GM18861 (cell line): Measurements from ENCODE around the gene NCBP2.
A peak's percentile ranks its signal among the peaks of the same experiment; 100 is the strongest.
"Not testable (repeated sequence)": the region's sequence is repeated elsewhere in the genome, so short reads cannot be mapped to it uniquely, and the experiment has no call there.

ENCODE experiments used
- ATAC-seq: cut with Tn5 transposase; IDR thresholded peaks from one replicate; pipeline ENCODE4 v1.9.1; 2021; ENCODE audit not compliant: unreplicated experiment

NCBP2 gene

GRCh38 chr3:196968233-196969133 is 26.2 kb upstream of the NCBP2 start, which contains the start of gene PIGZ:
TSS of gene PIGZ (minus strand) at chr3:196968833. CDS start at chr3:196952031, 16,802 bp downstream.
- peak; percentile 43 for ATAC-seq

DNA sequence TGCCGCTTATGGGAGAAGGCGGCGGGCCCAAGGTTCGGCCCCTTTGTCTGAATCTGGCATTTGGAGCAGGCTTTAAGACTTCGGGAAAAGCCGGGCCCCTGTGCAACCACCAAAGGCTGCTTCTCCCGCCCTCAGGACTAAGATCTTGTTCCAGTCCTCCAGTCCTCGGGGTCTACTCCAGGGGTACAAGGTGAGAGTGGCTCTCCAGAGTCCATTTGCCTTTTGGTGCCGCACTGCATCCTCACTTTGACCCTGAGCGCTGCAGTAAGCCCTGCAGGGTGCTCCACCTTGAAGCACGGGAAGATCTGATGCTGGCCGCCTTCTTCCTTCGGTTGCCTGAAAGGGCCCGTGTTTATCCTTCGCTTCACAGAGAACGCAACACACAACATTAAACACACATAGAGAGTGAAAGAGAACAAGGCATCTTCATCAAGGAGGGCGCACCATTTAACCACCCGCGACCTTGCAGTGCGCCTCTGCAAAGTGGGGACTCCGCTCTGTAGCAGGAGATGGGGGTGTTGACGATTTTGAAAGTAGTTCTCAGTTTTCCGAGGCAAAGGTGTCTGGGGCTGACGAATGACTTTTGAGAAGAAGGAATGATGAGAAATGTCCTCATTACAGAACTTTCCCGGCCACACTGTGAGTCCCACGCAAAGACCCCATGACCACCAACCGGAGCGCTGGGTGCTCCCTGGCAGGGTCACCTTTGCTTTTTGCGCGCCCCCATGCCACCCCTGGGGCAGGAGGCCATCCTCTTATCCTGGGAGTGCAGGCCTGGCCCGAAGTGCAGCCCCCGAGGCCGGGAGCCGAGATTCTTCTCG is 25.3 kb upstream of the NCBP2 start:
- ATAC-seq: no peak

- ATAC-seq: no peak
Measured at GRCh38 chr3:196966526-196967401, 24.4 kb upstream of the NCBP2 start.

DNA sequence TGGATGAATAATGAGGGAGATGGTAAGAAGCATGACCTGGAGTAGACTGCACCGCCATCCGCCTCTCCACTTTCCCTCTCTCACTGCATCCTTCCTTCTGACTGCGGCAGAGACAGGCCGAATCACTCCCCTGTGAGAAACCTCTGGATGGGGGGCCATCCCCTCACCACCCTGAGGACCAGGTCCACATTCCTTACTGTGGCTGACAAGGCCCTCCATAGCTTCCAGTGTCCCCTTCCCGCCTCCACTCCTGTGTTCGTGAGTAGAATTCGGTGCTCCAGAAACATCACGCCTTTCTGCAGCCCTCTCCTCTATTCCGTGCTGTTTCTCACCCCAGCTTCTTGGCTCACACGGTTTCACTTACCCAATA is 23.5 kb upstream of the NCBP2 start:
- no peak for ATAC-seq

DNA sequence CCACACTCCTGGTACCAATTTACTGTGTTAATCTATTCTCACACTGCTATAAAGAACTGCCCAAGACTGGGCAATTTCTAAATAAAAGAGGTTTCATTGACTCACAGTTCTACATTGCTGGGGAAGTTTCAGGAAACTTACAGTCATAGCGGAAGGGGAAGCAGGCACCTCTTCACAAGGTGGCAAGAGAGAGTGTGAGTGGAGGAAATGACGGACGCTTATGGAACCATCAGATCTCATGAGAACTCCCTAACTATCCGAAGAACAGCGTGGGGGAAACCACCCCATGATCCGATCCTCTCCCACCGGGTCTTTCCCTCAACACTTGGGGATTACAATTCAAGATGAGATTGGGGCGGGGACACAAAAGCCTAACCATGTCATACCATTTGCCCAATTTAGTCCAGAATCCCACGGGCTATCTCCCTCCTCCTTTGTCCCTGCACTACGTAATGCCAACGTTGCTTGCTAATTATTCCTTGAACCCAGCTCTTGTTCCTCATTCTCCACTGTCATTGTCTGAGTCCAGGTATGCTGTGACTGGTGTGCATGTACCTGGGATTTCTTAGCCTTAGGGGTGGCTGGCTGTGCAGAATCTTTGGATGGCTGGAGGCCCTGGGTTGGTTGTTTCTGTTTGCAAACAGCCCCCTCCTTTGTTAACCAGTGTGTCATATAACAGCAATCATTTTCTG is 22.9 kb upstream of the NCBP2 start:
- ATAC-seq: no peak

- ATAC-seq: no peak
Measured at GRCh38 chr3:196963631-196963953, 21.3 kb upstream of the NCBP2 start.

- peak; percentile 47 for ATAC-seq
Measured at GRCh38 chr3:196962930-196963630, 20.8 kb upstream of the NCBP2 start.

- ATAC-seq: peak; percentile 32
Measured at GRCh38 chr3:196962108-196962929, 20.0 kb upstream of the NCBP2 start.

GRCh38 chr3:196954832-196955231 is 12.5 kb upstream of the NCBP2 start:
- no peak for ATAC-seq

- ATAC-seq: no peak
Measured at GRCh38 chr3:196951371-196951770, 9.0 kb upstream of the NCBP2 start.

GRCh38 chr3:196949750-196950149 is 7.4 kb upstream of the NCBP2 start:
- ATAC-seq: no peak

GRCh38 chr3:196949285-196949619 is 6.9 kb upstream of the NCBP2 start:
- ATAC-seq: no peak

DNA sequence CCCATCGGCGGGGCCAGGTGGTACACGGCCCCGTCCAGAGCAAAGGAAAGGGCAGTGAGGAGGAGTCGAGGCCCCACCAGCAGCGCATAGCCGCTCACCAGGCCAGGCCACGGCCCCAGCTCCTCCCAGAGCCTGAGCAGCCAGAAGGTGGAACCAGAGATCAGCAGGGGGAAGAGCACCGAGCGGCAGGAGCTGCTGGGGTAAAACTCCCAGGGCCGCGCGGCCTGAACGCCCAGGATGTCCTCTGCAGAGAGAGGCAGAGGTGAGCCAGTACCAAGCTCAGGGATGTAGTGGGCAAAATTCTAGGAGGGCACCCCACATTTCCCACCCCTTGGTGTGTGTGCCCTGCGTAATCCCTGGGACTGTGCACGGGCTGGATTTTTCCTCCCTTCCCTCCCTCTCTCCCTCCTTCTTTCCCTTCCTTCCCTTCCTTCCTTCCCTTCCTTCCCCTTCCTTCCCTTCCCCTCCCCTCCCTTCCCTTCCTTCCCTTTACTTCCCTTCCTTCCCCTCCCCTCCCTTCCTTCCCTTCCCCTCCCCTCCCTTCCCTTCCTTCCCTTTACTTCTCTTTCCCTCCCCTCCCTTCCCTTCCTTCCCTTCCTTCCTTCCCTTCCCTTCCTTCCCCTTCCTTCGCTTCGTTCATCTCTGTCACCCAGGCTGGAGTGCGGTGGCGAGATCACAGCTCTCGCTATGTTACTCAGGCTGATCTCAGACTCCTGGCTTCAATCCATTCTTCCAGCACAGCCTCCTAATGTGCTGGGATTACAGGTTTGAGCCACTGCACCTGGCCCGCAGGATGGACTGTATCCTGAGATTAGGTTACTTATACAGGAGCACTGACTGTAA is 6.3 kb upstream of the NCBP2 start:
- ATAC-seq: no peak

DNA sequence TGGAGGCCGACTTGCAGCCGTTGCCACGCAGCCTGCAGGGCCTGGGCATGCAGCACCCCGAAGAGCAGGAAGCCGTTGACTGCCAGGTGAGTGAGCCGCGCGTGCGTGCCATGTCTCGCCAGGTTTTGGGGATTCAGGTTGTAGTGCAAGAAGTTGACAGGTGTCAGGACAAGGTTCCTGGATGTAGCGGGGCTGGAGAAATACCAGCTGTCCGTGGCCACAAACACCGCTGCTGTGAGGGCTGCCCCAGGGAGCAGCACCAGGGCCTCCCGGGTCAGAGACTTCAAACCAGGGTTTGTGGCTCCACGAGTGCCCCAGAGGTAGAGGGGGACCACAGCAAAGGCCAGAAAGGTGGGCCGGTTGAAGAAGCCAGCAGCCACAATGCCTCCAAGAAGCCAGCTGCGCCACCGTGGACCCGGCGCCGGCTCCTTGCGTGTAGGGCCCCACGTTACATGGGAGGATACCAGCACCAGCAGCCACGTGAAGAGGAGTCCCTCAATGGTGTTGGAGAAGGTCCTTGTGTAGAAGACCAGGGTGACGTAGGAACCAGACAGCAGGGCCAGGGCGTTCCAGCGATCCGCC is 5.6 kb upstream of the NCBP2 start:
- no peak for ATAC-seq

- ATAC-seq: no peak
Measured at GRCh38 chr3:196947136-196947859, 5.0 kb upstream of the NCBP2 start.

DNA sequence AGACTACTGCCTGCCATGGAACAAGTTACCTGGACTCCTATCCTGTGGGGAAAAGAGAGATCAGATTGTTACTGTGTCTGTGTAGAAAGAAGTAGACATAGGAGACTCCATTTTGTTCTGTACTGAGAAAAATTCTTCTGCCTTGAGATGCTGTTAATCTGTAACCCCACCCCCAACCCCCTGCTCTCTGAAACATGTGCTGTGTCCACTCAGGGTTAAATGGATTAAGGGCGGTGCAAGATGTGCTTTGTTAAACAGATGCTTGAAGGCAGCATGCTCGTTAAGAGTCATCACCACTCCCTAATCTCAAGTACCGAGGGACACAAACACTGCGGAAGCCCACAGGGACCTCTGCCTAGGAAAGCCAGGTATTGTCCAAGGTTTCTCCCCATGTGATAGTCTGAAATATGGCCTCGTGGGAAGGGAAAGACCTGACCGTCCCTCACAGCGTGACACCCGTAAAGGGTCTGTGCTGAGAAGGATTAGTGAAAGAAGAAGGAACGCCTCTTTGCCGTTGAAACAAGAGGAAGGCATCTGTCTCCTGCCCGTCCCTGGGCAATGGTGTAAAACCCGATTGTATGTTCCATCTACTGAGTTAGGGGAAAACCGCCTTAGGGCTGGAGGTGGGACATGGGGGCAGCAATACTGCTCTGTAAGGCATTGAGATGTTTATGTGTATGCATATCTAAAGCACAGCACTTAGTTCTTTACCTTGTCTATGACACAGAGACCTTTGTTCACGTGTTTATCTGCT is 1.9 kb upstream of the NCBP2 start:
- ATAC-seq: not testable (repeated sequence)

GRCh38 chr3:196942915-196943277 is 568 bp upstream of the NCBP2 start:
- no peak for ATAC-seq
